NCI-H1436 (cell line): ENCODE measurements around the gene DDAH1.
"Not testable (repeated sequence)": the region's sequence is repeated elsewhere in the genome, so short reads cannot be mapped to it uniquely, and the experiment has no call there.

Experiments used
- DNase-seq: peaks from one replicate; lab custom pipeline; 2025; lab: John Stamatoyannopoulos, UW

Gene DDAH1

DNA sequence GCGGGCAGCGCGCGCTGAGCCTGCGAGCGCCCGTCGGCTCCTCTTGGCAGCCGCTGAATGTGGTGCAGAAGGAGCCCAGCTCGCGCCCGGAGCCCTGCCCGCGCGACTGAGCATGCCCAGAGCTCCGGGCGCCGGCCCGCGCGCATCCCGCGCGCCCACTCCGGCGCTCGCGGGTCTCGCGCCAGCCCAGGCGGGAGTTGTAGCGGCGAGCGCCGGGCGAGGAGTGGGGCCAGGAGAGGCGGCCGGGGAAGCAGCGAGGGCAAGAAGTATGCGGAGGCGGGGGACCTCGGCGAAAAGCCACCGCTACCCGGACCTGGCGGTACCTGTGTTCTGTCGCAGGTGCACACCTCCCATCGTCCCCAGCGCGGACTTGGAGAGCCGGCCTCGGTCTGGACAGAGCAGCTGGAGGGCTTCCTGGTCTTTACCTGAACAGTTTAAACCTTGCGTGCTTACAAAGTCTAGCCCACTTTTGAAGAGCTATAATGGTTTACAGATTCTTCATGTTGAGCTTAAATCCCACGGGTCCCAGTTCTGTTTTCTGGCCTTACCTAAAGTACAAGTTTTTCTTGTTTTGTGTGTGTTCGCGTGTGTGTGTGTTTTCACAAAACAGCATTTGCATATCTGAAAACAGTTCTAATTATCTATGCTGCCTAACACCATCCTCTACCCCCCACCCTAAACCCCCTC, at the start of gene DDAH1:
Gene DDAH1, minus strand, starts transcription at position 61 of the 687 bp plus-strand sequence. CDS start 114 bp downstream, outside the sequence.
- peak; percentile 69 for DNase-seq

DNA sequence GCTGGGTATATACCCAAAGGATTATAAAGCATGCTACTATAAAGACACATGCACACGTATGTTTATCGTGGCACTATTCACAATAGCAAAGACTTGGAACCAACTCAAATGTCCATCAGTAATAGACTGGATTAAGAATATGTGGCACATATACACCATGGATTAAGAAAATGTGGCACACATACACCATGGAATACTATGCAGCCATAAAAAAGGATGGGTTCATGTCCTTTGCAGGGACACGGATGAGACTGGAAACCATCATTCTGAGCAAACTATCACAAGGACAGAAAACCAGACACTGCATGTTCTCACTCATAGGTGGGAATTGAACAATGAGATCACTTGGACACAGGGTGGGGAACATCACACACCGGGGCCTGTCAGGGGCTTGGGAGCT, 49.0 kb upstream of the DDAH1 start:
- not testable (repeated sequence) for DNase-seq

DNA sequence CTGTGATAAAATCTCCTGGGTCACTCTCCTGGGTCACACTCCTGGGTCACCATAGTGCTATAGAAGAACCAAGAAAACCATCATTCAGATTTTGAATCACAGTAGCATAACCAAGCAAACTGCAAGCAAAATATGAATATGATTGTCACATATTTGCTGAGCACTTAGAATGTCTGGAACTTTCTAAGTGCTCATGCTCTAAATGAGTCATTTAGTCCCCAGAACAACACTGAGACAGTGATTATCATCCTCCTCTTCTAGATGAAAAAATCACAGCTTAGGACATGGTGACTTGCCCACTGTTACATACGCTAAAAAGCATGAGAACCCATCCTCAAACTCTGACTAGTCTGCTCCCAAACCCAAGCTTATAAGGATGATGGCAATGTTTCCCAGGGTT, 39.5 kb upstream of the DDAH1 start:
- no peak for DNase-seq

DNA sequence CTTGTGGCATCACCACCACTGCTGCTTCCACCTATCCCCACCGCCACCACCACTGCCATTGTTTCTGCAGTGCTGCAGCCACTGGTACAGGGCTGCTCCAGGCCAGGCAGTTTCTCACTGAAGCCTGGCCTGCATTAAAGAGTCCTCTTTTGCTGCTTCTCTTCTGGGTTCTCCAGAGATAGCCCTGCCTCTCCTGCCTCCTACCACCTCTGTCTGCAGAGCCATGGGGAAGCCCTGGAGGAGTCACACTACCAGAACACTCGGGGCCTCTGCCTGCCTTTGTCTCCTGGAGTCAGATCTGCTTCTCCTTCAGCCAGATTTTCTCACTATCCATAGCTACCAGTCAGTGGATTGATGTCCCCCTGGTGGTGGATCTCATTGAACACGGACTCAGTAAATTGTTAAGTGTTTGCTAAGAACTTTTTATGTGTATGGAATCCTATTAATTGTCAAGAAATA, 37.7 kb upstream of the DDAH1 start:
- DNase-seq, result no peak

DNA sequence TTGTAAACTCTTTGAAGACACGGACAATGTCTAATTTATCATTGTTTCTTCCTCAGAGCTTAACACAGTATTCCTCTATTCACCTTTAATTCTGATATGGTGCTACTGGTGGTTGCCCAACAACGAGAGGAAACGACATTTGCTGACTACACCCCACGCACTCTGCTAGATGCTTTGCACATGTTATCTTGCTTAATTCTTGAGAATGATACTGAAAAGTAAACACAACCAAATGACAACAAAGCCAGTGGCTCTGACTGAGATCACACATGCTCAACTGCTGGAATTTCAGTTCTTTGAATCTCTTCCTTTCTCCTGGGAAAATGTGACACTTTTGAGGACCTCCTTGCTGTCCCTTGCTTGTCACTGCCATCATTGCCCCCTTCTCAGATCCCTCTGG, 37.2 kb upstream of the DDAH1 start:
- no peak for DNase-seq

DNA sequence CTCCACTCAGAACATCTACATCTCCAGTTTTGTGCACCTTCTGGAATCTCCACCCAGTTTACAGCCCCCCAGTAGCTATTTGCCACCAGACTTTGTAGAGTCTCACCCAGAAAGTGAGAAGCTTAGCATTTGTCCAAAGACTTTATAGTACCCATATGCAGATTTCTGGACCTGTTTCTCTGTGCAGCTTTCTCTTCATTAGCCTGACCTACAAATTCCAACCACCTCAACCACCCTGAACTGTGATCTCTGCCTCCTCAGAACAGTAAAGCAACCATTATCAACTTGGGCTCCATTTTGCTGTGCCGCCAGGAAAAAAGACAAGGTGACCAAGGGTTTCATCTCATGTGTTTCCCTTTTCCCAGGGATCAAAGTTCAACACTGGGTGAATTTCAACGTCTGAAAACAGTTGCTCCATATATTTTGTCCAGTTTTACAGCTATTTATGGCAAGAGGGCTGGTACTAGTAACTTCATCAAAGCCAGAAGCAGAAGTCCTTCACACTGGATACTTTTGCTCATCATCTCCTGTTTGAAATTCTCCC, 36.5 kb upstream of the DDAH1 start:
- no peak for DNase-seq

DNA sequence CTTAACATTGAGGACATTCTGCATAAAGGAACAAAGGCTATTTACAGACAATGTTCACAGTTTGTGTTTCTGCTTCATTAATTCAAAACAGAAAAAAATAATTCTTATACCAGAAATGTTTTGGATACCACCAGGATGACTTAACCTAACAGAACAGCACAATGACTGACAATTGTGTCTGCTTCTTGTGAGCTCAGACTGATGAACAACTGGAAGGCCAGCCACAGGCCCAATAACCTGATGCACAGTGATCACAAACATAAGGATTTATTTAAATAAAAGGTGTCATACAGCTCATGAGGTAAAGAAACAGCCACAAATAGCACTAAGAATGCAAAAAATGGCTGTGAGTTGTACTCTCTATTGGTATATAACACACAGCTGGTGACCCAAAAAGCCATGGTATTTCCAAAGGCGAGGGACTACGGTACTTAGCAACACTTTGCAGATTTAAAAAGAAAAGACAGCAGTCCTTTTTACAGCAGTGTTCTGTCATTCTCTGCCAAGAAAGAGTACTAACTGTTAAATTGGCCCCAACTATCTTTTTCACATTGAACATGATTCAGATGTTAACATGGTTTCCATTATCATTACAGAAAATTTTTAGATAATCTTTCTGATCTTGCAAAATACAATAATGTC, 32.1 kb upstream of the DDAH1 start:
- DNase-seq, result no peak

DNA sequence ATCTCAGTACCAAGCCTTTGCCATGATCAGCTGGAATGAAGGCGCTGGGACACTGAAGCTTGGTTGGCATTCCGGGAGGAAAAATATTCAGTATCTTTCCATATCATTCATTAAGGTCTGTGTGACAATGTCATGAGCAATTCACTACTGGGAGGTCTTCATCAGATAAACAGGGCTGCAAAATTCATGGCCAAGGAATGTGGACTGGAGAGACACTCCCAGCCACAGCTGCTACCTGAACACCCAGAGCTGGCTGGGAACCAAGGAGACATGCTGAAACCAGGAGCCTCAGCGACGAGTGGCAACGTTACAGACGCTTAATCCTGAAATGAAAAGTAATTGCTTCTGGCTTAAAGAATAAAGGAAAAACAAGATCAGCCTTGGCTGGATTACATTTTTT, 30.6 kb upstream of the DDAH1 start:
- DNase-seq, result no peak

DNA sequence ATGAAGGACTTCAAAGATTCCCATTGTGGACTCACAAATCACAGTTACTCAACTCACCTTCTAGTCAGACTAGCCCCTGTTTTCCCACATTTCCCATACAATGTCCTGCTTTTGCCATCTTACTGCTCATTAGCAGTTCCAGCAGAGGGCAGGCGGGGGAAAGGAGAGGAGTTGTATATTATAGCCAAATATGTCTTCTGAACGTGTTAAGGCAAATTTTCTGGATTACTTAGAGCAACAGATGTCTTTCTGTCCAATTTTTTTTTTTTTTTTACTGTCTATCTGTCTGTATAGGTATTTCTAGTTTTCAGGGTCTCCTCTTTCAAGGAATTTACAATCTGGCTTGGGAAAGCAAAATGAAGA, 29.9 kb upstream of the DDAH1 start:
- DNase-seq, result no peak

DNA sequence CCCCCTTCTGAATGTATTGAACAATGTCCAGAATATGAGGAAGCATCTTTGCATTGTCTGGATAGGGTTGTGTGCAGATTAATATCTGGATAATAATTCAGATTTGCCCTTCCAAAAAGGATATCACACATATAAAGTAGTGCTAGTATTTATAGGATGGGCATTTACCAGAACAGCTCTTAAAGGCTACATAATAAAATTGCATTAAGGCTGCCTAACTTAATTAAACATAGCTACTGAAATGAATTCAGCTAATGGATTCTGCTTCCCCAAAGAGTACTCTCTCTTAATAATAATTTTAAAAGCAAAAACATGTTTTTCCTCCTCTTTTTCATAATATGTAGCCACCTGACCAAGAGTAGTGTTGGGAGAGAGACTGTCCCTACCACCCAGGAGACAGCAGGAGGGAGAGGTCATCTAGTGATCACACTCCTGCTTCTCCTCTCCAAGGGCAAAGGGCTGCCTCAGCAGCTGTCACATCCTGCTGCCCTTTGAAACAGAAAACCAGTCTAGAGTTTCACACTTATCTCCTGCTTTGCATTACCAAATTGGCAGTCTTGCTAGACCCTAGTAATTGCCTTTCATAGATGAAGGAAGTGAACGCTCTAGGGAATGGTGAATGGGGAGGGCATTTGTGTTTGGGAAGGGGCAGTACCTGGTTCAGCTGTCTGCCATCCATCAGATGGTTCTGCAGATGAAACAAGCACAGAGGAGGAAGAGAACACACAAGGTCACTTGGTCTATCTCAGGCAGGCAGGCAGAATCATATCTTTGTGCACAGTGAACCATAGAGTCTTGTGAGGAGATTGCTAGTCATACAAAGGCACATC, 29.3 kb upstream of the DDAH1 start:
- DNase-seq, result peak; percentile 55

DNA sequence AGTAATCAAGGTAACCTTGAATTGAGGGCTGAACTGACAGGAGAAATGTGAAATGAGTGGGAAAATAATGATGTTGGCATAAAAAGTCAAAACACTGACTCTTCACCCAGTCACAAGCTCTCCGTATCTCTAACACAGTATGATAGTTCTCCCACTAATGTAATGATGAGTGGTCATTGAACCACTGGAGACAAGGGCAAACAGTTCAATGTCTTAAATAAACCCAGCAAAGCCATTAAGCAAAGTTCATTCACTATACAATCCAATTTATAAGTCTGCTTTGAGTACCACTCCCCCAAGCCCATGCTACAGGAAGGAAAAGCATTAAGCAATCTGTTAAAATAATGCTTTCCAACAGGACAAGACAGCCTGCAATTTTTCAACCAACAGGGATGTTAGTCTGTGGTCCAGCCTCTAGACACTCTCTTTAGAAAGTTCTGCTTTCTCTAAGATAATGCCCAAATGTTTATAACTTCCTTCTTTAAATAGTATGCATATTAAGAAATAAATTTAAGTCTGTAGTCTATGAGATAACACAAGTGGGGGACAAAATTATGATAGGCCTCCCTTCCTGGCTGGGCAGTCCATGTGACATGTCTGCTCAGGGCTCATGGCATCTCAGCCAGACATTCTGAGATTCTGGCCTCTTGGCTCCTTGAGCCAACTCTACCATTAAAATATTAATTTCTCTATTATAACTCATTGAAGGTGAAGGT, 25.5 kb upstream of the DDAH1 start:
- no peak for DNase-seq

DNA sequence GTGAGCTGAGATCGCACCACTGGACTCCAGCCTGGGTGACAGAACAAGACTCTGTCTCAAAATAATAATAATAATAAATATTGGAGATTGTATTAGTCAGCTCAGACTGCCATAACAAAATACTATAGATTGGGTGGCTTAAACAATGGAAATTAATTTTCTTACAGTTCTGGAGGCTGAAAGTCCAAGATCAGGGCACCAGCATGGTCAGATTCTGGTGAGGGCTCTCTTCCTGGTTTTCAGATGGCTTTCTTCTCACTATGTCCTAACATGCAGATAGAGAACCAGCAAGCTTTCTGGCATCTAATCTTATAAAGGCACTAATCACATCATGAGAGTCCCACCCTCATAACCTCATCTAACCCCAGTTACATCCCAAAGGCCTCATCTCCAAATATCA, 23.2 kb upstream of the DDAH1 start:
- no peak for DNase-seq

DNA sequence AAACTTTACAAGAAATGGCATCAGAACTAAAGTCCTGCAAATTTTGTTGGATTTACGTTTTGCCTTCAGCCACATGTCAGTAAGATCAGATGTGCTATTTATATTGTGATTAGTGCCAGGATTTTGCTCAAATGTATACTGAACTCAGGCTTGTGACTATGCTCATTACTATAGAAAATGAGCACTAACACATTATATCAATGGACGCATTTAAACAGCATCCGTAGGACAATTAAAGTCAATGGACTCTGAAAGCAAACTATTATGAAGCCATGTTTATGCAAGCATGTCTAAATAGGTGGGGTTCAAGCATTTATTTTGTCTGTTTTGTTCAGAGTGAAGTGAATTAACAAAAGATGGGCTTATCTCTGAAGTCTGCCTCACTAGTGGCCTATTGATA, 20.6 kb upstream of the DDAH1 start:
- DNase-seq, result no peak

DNA sequence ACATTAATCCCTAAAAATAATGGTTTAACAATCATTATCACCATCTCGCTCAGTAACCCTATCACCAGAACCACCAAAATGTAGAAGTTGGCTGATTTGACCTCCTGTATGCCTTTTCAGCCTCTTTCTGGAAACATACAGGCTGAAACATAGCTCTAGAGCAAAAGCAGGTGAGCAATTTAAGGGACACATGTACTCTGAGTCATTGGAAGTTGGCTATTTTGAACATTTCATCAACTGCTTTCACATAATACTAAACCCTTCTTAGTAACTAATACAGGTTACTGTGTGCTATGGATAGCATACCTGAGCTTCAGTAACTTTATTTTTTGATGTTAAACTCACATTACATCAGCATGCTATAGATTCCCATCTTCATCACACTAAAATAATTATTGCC, 19.8 kb upstream of the DDAH1 start:
- DNase-seq, result no peak

DNA sequence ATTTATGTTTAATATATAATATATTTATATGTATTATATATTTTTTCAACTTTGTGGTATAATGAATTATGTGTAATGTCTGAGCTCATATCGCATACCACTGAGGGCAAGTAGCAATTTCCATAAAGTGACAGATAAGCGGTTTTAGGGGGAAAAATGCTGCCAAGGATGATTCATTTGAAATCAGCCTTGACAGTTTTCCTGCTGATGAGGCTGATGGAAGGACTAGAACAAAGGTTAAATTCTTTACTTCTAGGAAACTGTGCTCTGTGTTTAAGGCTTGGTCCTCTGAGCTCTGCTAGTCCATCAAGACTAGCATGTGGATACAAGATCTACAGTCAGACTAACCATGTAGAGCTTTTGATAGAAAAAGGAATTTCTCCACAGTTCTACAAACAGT, 19.3 kb upstream of the DDAH1 start:
- no peak for DNase-seq

DNA sequence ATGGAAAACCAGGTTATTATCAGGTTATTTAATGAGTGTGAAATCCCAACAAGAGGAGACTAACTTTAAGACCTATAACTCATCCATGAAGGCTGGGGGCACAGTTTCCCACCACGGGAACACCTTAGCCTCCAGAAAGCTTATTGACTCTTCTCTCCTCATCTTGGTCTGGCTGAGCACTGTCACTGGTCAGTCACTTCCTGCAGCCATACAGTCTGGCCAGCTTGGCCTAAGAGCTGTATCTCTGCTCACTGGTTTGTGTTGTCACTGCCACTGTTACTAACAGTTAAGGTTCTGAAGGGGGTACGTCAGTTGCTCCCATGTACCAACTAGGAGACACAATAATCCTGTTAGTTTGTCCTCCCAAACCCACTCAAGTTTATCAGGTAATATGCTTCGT, 16.7 kb upstream of the DDAH1 start:
- no peak for DNase-seq

DNA sequence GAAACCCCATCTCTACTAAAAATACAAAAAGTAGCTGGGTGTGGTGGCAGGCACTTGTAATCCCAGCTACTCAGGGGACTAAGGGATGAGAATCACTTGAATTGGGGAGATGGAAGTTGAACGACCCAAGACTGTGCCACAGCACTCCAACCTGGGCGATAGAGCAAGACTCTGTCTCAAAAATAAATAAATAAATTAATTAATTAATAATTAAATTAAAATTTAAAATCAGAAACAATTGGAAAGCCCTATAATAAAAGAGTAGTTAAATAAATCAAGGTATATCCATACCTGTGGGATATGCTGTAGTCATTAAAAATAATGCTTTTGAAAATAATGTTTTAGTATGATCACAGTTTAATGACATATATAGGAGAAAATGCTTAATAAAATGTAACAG, 15.6 kb upstream of the DDAH1 start:
- DNase-seq, result no peak

DNA sequence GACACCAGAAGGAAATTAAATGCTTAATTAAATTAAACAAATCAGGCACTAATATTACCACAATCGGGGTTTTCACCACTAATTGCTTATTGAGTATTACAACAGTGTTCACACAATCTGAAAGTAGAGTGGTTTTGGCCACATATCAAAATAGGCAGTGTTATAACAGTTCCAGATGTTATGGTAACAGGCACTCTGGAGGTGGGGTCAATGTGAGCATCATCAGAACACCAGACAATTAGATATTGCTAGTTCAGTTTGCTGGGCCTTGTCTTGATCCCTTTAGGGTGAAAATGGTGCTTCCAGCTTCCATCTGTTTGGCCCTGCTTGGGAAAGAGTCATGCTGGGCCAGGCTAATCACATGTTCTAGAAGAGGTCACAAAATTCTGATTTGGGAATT, 14.5 kb upstream of the DDAH1 start:
- DNase-seq, result no peak

DNA sequence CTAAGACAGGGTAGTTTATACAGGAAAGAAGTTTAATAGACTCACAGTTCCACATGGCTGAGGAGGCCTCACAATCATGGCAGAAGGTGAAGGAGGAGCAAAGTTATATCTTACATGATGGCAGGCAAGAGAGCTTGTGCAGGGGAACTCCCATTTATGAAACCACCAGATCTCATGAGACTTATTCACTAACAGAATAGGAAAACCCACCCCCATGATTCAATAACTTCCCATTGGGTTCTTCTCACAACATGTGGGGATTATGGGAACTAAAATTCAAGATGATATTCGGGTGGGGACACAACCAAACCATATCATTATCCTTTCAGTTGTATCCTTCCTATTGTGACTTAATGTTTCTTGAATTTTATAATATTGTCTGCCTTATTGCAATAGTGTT, 13.4 kb upstream of the DDAH1 start:
- DNase-seq, result no peak

DNA sequence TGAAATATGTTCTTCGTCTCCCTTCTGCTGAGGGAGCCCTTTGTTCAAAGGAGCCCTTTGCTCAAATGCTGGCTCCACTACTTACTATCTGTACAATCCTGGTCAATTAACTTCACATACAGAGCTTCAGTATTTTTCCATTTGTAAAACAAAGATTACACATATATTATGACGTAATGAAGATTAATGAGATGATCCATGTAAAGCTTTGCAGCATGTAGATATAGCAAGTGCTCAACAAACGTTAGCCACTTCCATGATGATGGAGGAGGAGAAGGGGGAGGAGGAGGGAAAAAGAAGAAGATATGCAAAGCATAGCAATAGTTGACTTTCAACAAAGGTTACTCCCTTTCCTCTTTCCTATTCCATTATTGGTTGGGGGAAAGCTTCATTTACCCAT, 10.1 kb upstream of the DDAH1 start:
- no peak for DNase-seq

DNA sequence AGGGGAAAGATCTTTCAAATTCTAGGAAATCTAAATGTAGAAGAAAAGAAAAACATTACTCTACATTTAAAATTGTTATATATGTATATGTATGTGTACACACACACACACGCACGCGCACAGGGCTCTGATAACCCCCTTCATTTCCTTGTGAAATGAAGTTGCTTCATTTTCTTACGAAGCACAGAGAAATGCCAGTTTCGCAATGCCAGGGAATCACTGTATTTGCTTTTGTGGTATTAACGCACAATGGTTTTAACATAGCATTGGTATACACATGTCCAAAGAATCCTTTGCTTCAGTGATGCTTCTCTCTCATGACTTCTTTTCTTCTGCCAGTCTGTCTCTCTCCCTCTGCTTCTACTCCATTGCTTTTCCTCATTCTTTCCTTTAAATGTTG, 8.4 kb upstream of the DDAH1 start:
- no peak for DNase-seq

DNA sequence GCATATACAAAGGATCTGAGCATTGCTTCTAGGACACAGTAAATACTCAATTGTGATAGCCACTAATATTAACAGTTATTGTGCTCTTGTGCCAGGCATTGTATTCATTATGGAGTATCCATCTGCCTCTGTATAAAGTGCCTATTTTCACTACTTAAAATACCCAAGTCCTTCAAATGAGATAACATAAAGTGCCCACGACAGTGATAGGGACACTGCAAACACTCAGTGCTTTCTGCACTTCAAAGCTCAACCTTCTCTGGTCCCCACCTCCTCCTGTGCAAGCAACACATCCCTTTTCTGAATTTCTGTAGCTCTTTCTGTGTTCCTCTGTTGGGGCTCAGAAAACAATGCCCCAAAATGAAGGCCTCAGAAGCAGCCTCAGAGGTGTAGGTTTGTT, 6.6 kb upstream of the DDAH1 start:
- no peak for DNase-seq
